Ascending aorta (tissue), 2 donors: ENCODE measurements around the gene BUD31. TPM values are rescaled to one million over a fixed set of nuclear protein-coding genes. Genes with fewer than 3 reads are reported as not detected.

Source experiments
- DNase-seq, 2 donors: peaks; one replicate each; pipeline ENCODE4 v3.0.0-alpha.2; 2019; ENCODE audit warnings: low spot score in 2 of 2
- H3K27ac ChIP-seq, 2 donors: fragments of 200-600 bp; sonication (generic); one replicate each; pipeline ENCODE4 v1.5.1; 2016 to 2017; ENCODE audit warnings: mild to moderate bottlenecking in 1 of 2
- H3K27me3 ChIP-seq: fragments of 200-600 bp; sonication (generic); one replicate; pipeline ENCODE4 v1.5.1; 2017
- H3K36me3 ChIP-seq, 2 donors: fragments of 200-600 bp; sonication (generic); one replicate each; pipeline ENCODE4 v1.5.1; 2016
- H3K4me1 ChIP-seq, 2 donors: fragments of 200-600 bp; sonication (generic); one replicate each; pipeline ENCODE4 v1.5.1; 2016 to 2017; ENCODE audit warnings: mild to moderate bottlenecking in 1 of 2
- H3K4me3 ChIP-seq, 2 donors: fragments of 200-600 bp; sonication (generic); one replicate each; pipeline ENCODE4 v1.5.1; 2016 to 2017; ENCODE audit warnings: mild to moderate bottlenecking in 1 of 2
- H3K9me3 ChIP-seq, 2 donors: fragments of 200-600 bp; sonication (generic); one replicate each; pipeline ENCODE4 v1.5.1; 2016
- CTCF ChIP-seq, 3 experiments: fragments of 200-600 bp in 2 of 3; fragments of 450-650 bp in 1 of 3; sonication (generic) in 2 of 3; IDR thresholded peaks; one replicate each; pipeline ENCODE4 v1.5.1; 2016 to 2019; ENCODE audit warnings: antibody characterized with exemption in 3 of 3, mild to moderate bottlenecking in 1 of 3, moderate library complexity in 1 of 3
- intact Hi-C: fragments of 100-400 bp; cut with DNase I; formaldehyde crosslinking; loops from one replicate; pipeline ENCODE4 v1.15.1; 2023
- total RNA-seq: library from RNA; depleted of rRNA; stranded (reverse); fragments of >200 nt; gene quantifications from one replicate; pipeline ENCODE4 v1.1.0, GENCODE V29; 2016

Gene BUD31
- total RNA-seq, 1 donor from 2014 or later: 41.3 TPM

- Histone ChIP-seq H3K27me3 (no peaks in the 10 kb centered on the region), H3K27ac (no peak overlapping the region), H3K36me3 (peaks cover 61 to 78% of the 10 kb centered on the region in 2 donors), H3K9me3 (no peaks in the 10 kb centered on the region), H3K4me3 (no peak overlapping the region), H3K4me1 (no peaks in the 10 kb centered on the region)
- TF ChIP-seq CTCF (IDR thresholded peaks at IDR 0.05): no peak
- intact Hi-C loops: no loop called here
- DNase-seq: no peak
These were observed 47.5 kb downstream of the BUD31 start for GRCh38 chr7:99456288-99456687.

GRCh38 chr7:99457050-99457649 lies 48.4 kb downstream of the BUD31 start:
- intact Hi-C loops: no loop called here
- no peak overlapping the region for H3K27ac ChIP-seq
- no peaks in the 10 kb centered on the region for H3K4me1 ChIP-seq
- peaks cover 56 to 70% of the 10 kb centered on the region in 2 donors for H3K36me3 ChIP-seq
- no peaks in the 10 kb centered on the region for H3K27me3 ChIP-seq
- no peak overlapping the region for H3K4me3 ChIP-seq
- DNase-seq: no peak
- TF ChIP-seq CTCF (IDR thresholded peaks at IDR 0.05): no peak
- no peaks in the 10 kb centered on the region for H3K9me3 ChIP-seq

DNA sequence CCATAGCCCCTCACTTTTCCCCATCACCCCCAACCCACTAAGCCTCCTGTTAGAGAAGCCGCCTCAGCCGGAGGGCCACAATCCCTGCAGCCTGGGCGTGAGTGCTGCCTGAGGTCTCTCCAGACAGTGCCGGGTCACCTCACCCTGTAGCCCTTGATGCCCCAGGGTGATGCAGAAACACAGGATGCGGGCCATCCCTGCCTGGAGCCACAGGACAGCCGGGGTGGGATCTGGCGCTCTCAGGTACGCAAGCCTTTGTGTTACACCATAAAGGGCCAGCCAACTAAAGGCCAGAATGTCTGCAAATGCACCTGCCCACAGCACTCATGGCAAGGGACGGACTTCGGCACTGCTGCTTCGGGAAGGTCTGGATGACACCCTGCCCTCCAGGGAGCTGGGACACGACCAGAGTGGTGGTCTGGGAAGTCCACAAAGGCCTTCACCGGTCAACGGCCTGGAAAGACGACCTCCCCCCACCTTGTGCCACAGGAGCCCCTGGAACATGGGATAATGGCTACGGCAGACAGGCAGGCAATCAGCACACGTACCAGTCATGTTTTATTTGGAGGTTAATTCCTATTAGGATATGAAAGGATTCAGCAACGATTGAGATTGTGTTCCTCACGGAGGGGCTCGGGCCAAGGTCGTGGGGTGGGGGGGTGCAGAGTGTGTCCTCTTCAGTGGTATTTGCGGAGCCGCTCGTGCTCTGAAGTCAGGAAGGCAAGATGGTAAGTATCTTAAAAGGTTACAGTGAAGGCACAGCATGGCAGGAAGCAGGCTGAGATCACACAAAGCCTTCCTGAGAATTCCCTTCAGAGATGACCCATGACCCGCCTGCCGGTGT lies 49.1 kb downstream of the BUD31 start:
- intact Hi-C loops: no loop called here
- Histone ChIP-seq H3K27me3 (no peaks in the 10 kb centered on the region), H3K36me3 (peaks cover 56 to 65% of the 10 kb centered on the region in 2 donors), H3K4me1 (no peaks in the 10 kb centered on the region), H3K4me3 (no peak overlapping the region), H3K27ac (no peak overlapping the region), H3K9me3 (no peaks in the 10 kb centered on the region)
- no peak for TF ChIP-seq CTCF (IDR thresholded peaks at IDR 0.05)
- DNase-seq: no peak

DNA sequence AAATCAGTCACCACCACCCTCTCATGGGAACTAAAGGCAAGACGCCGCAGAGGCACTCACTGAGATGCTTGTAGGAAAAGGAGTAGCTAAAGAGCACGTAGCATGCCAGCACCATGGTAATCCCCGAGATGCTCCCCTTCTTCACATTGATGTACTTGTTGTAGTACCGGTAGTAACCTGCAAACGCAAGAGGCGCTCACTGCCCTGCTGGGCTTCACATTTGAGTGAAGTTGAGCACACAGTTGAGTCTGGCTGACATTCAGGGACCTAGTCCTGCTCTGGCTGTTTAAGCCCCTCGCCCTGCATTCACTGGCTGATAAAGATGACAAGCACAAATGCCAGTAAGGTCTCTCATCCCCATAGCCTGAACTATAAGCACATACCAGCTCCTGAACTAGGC lies 50.3 kb downstream of the BUD31 start:
- no peak for DNase-seq
- Histone ChIP-seq H3K9me3 (no peaks in the 10 kb centered on the region), H3K36me3 (peaks cover 51 to 54% of the 10 kb centered on the region in 2 donors), H3K4me3 (no peak overlapping the region), H3K27ac (no peak overlapping the region), H3K4me1 (no peaks in the 10 kb centered on the region), H3K27me3 (no peaks in the 10 kb centered on the region)
- intact Hi-C loops: no loop called here
- TF ChIP-seq CTCF (IDR thresholded peaks at IDR 0.05): no peak

DNA sequence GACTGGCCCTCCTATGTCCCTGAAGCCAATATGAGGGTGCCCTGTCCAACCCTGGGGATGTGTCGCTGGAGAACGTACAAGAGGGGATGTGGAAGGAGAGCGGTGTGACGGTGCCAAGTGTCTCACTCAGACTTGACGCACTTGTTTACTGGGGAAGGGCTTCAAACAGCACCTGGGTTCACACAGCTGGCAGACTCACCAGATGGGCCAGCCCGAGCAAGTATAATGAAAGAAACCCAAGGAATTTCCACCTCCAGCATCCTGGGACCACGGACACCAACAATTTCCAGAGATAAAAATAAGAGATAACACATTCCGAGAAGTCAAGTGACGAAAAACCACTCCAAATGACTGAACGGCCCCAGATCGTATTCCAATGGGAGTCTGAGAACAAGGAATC lies 51.9 kb downstream of the BUD31 start:
- intact Hi-C loops: no loop called here
- Histone ChIP-seq H3K27me3 (no peaks in the 10 kb centered on the region), H3K4me1 (peaks cover 9 to 10% of the 10 kb centered on the region in 2 donors), H3K27ac (no peak overlapping the region), H3K9me3 (no peaks in the 10 kb centered on the region), H3K36me3 (peaks cover 37 to 40% of the 10 kb centered on the region in 2 donors), H3K4me3 (no peak overlapping the region)
- DNase-seq: no peak
- no peak for TF ChIP-seq CTCF (IDR thresholded peaks at IDR 0.05)
